SK-N-SH treated with all-trans-retinoic acid at 6 μM for 48 hours (cell line): ENCODE data around the gene EXD3.

ENCODE experiments used
- OSR1 ChIP-seq: fragments of 250-450 bp; sonication (Bioruptor Pico); IDR thresholded peaks from 2 replicates; pipeline ENCODE4 v1.8.0; 2022; ENCODE audit warnings: moderate library complexity, mild to moderate bottlenecking, inconsistent platforms
- TF ChIP-seq, protein P1 (sequence below): fragments of 250-450 bp; sonication (Bioruptor Pico); IDR thresholded peaks from 2 replicates; pipeline ENCODE4 v1.8.0; 2020; ENCODE audit warnings: mild to moderate bottlenecking, moderate library complexity, borderline replicate concordance

DNA sequence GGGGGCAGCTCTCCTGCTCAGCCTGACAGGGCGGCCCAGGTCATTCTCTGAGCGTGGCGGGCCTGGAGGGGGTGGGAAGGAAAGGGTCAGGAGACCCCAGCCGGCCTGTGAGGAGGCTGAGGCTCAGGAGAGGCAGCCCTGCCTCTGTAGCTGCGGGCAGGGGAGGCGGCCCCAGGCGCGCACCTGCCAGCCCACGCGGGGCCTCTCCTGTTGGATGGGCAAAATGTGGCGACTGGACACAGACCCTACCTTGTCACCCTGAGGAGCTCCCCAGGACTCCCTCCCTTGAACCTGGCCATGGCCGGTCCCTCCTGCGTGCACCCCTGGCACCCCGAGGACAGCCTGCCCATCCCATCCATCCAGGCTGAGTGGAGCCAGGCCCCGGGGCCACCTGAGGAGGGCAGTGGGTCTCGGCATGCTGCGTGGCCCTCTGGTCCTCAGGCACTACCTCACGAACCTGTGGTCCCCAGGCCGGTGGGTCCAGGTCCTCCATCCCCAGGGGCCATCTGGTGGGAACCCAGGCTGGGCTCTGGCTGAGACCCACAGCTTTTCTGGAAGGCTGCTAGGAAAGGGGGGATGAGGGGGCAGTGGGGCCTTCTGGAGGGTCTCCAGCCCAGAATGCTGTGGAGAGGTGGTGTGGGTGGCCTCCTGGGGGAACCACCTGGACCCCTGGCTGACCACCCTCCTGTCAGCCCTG is 105.8 kb downstream of the EXD3 start:
- no peak for TF ChIP-seq OSR1 (CRISPR knock-in tag)
- TF ChIP-seq, protein P1, sequence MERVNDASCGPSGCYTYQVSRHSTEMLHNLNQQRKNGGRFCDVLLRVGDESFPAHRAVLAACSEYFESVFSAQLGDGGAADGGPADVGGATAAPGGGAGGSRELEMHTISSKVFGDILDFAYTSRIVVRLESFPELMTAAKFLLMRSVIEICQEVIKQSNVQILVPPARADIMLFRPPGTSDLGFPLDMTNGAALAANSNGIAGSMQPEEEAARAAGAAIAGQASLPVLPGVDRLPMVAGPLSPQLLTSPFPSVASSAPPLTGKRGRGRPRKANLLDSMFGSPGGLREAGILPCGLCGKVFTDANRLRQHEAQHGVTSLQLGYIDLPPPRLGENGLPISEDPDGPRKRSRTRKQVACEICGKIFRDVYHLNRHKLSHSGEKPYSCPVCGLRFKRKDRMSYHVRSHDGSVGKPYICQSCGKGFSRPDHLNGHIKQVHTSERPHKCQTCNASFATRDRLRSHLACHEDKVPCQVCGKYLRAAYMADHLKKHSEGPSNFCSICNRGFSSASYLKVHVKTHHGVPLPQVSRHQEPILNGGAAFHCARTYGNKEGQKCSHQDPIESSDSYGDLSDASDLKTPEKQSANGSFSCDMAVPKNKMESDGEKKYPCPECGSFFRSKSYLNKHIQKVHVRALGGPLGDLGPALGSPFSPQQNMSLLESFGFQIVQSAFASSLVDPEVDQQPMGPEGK: no peak
